IMR-90 (cell line): ENCODE data around the gene PTPRS. TPM values are rescaled to one million over a fixed set of nuclear protein-coding genes. Genes with fewer than 3 reads are reported as not detected.

Experiments used
- ATAC-seq: fragments of 200-7000 bp; cut with Tn5 transposase; 2 replicates; pipeline ENCODE4 v1.9.1; 2020; ENCODE audit warnings: low read depth, mild to moderate bottlenecking, moderate library complexity
- BruUV-seq: library from RNA; stranded (reverse); fragments of 400-500 nt; replicated peaks from 2 replicates; lab custom pipeline; 2021; lab: Mats Ljungman, UMichigan
- CTCF ChIA-PET: fragments of 300-600 bp; formaldehyde crosslinking; extraction: SDS; loops from one replicate; lab custom pipeline; 2021; ENCODE audit warnings: antibody characterized with exemption; lab: Yijun Ruan, JAX
- POLR2A ChIA-PET: fragments of 300-600 bp; sonication (Branson Sonifier 250); formaldehyde crosslinking; loops from one replicate; lab custom pipeline; 2022; ENCODE audit warnings: antibody characterized with exemption; ENCODE audit not compliant: unreplicated experiment; lab: Charles Lee
- DNase-seq: peaks from one replicate; pipeline ENCODE4 v3.0.0; 2013
- H2AFZ ChIP-seq: replicated peaks from 2 replicates; pipeline ENCODE3; 2013; ENCODE audit warnings: low read length, mild to moderate bottlenecking; ENCODE audit not compliant: poor library complexity
- H2AK5ac ChIP-seq: 2 replicates; pipeline ENCODE4 v1.6.1; 2013; ENCODE audit warnings: low read depth, low read length, inconsistent platforms
- H2AK9ac ChIP-seq: replicated peaks from 2 replicates; pipeline ENCODE3; 2013; ENCODE audit warnings: mild to moderate bottlenecking, low read depth, low read length, moderate library complexity; ENCODE audit not compliant: poor library complexity
- H2BK120ac ChIP-seq: 2 replicates; pipeline ENCODE4 v1.6.1; 2013; ENCODE audit warnings: low read depth, low read length, inconsistent platforms
- H2BK15ac ChIP-seq: 3 replicates; pipeline ENCODE4 v1.6.1; 2013; ENCODE audit warnings: low read depth, low read length, inconsistent platforms
- H2BK20ac ChIP-seq: 2 replicates; pipeline ENCODE4 v1.6.1; 2013; ENCODE audit warnings: low read depth, mild to moderate bottlenecking, inconsistent platforms, low read length, moderate library complexity
- H2BK5ac ChIP-seq: 2 replicates; pipeline ENCODE4 v1.6.1; 2013; ENCODE audit warnings: mild to moderate bottlenecking, low read depth, low read length, inconsistent platforms; ENCODE audit not compliant: poor library complexity, severe bottlenecking
- H3K14ac ChIP-seq: replicated peaks from 2 replicates; pipeline ENCODE4 v1.6.1; 2013; ENCODE audit warnings: low read depth, low read length, inconsistent platforms
- H3K18ac ChIP-seq: 2 replicates; pipeline ENCODE4 v1.6.1; 2013; ENCODE audit warnings: low read depth, low read length, control low read depth
- H3K23ac ChIP-seq: 2 replicates; pipeline ENCODE4 v1.6.1; 2013; ENCODE audit warnings: low read depth, low read length, inconsistent platforms
- H3K27ac ChIP-seq: 2 replicates; pipeline ENCODE4 v1.5.1; 2013; ENCODE audit warnings: mild to moderate bottlenecking, control low read depth, low read length; ENCODE audit not compliant: insufficient read depth
- H3K27me3 ChIP-seq: 2 replicates; pipeline ENCODE4 v1.6.1; 2013; ENCODE audit warnings: low read length; ENCODE audit not compliant: control insufficient read depth, insufficient read depth
- H3K36me3 ChIP-seq: 2 replicates; pipeline ENCODE4 v1.6.1; 2013; ENCODE audit warnings: low read length, mixed read lengths; ENCODE audit not compliant: control insufficient read depth, insufficient read depth
- H3K4ac ChIP-seq: 2 replicates; pipeline ENCODE4 v1.6.1; 2013; ENCODE audit warnings: low read depth, low read length, inconsistent platforms
- H3K4me1 ChIP-seq: 2 replicates; pipeline ENCODE4 v1.6.1; 2013; ENCODE audit warnings: low read length, mixed read lengths; ENCODE audit not compliant: control insufficient read depth, insufficient read depth
- H3K4me2 ChIP-seq: 2 replicates; pipeline ENCODE4 v1.6.1; 2013; ENCODE audit warnings: low read depth, mild to moderate bottlenecking, control low read depth, low read length, moderate library complexity
- H3K4me3 ChIP-seq: 2 replicates; pipeline ENCODE4 v1.5.1; 2013; ENCODE audit warnings: low read depth, mild to moderate bottlenecking, control low read depth, low read length, moderate library complexity; ENCODE audit not compliant: insufficient read depth
- H3K56ac ChIP-seq: 2 replicates; pipeline ENCODE4 v1.6.1; 2013; ENCODE audit warnings: low read length, inconsistent platforms; ENCODE audit not compliant: insufficient read depth; ENCODE audit errors: extremely low read depth
- H3K79me1 ChIP-seq, 2 experiments: 2 replicates each; pipeline ENCODE4 v1.6.1; 2013; ENCODE audit warnings: low read length in 2 of 2, inconsistent platforms in 1 of 2, low read depth in 1 of 2
- H3K9ac ChIP-seq: 2 replicates; pipeline ENCODE4 v1.6.1; 2013; ENCODE audit warnings: low read depth, low read length, control low read depth
- H3K9me1 ChIP-seq: 2 replicates; pipeline ENCODE4 v1.6.1; 2013; ENCODE audit warnings: low read length, inconsistent platforms; ENCODE audit not compliant: insufficient read depth
- H3K9me3 ChIP-seq: 2 replicates; pipeline ENCODE4 v1.6.1; 2013; ENCODE audit warnings: low read length; ENCODE audit not compliant: control insufficient read depth, insufficient read depth
- H4K20me1 ChIP-seq: 2 replicates; pipeline ENCODE4 v1.6.1; 2013; ENCODE audit warnings: low read length, inconsistent platforms; ENCODE audit not compliant: insufficient read depth
- H4K5ac ChIP-seq: 2 replicates; pipeline ENCODE4 v1.6.1; 2013; ENCODE audit warnings: mild to moderate bottlenecking, low read depth, low read length, control low read depth
- H4K8ac ChIP-seq, 2 experiments: 2 replicates each; pipeline ENCODE4 v1.6.1; 2013; ENCODE audit warnings: low read depth in 2 of 2, low read length in 2 of 2, control low read depth in 1 of 2, inconsistent platforms in 1 of 2
- H4K91ac ChIP-seq: 2 replicates; pipeline ENCODE4 v1.6.1; 2013; ENCODE audit warnings: low read depth, low read length, inconsistent platforms; ENCODE audit not compliant: insufficient read depth
- BHLHE40 ChIP-seq: fragments of 150-350 bp; IDR thresholded peaks from 2 replicates; pipeline ENCODE4 v1.6.1; 2016; ENCODE audit warnings: mild to moderate bottlenecking, low read depth, low read length
- MAZ ChIP-seq: IDR thresholded peaks from 2 replicates; pipeline ENCODE4 v1.6.1; 2012; ENCODE audit warnings: low read depth, mild to moderate bottlenecking, low read length, improper control_type of control experiment, moderate library complexity, borderline replicate concordance
- MXI1 ChIP-seq: IDR thresholded peaks from 2 replicates; pipeline ENCODE4 v1.6.1; 2012; ENCODE audit warnings: low read depth, mild to moderate bottlenecking, low read length, moderate library complexity, borderline replicate concordance
- NFE2L2 ChIP-seq: fragments of 150-350 bp; IDR thresholded peaks from 2 replicates; pipeline ENCODE4 v1.6.1; 2016; ENCODE audit warnings: low read depth, mild to moderate bottlenecking, low read length
- RCOR1 ChIP-seq: IDR thresholded peaks from 2 replicates; pipeline ENCODE4 v1.6.1; 2012; ENCODE audit warnings: mild to moderate bottlenecking, low read length, improper control_type of control experiment; ENCODE audit not compliant: insufficient replicate concordance
- SMC3 ChIP-seq: fragments of 150-350 bp; IDR thresholded peaks from 2 replicates; pipeline ENCODE4 v1.6.1; 2016; ENCODE audit warnings: low read depth, mild to moderate bottlenecking, antibody characterized with exemption, low read length, moderate library complexity
- WGBS, 2 experiments: methylation state at CpG; one replicate each; pipeline versions ENCODE4 v1.1.5 to v1.1.7; 2013; ENCODE audit warnings: missing lambda C conversion rate in 2 of 2; ENCODE audit not compliant: insufficient read length in 1 of 2; ENCODE audit errors: extremely low coverage in 2 of 2; 5-methylcytosine and 5-hydroxymethylcytosine counted together
- dilution Hi-C: fragments of 300-500 bp; cut with HindIII; formaldehyde crosslinking; loops from one replicate; pipeline ENCODE4 v1.14.3; 2018; ENCODE audit warnings: low sequenced_read_pairs; ENCODE audit not compliant: unreplicated experiment
- in situ Hi-C: fragments of 300-500 bp; cut with MboI; formaldehyde crosslinking; loops from 3 replicates; pipeline ENCODE4 v1.14.3; 2019; ENCODE audit warnings: low sequenced_read_pairs, inconsistent platforms, mixed read lengths
- intact Hi-C: fragments of 100-400 bp; cut with micrococcal nuclease; formaldehyde crosslinking; loops from 2 replicates; pipeline ENCODE4 v1.10.0; 2022
- polyA plus RNA-seq, 3 experiments: library from polyadenylated mRNA; depleted of rRNA; stranded (reverse); fragments of >200 nt; gene quantifications; 2 replicates each; pipeline ENCODE4 v1.2.3, GENCODE V29; 2012; ENCODE audit warnings: low replicate concordance in 1 of 3
- total RNA-seq: library from RNA; depleted of rRNA; stranded (reverse); fragments of >200 nt; gene quantifications from 2 replicates; pipeline ENCODE4 v1.2.3, GENCODE V29; 2012
- TF ChIP-seq, protein P1 (sequence below): fragments of 150-350 bp; IDR thresholded peaks from 2 replicates; pipeline ENCODE4 v1.6.1; 2016; ENCODE audit warnings: low read depth, mild to moderate bottlenecking, low read length, moderate library complexity, borderline replicate concordance

Gene PTPRS
- total and polyA plus RNA-seq, 2 of the 4 experiments (the other 2 are of a cell fraction): 40.1 to 51.9 TPM

GRCh38 chr19:5336195-5336965, 4.2 kb downstream of the PTPRS start:
- no peak overlapping the region for H3K18ac ChIP-seq
- no TSS peak for BruUV-seq
- CTCF ChIA-PET: no interaction called here

More at GRCh38 chr19:5336195-5336965, 4.2 kb downstream of the PTPRS start:
- no peak overlapping the region for H3K4me2 ChIP-seq
- peaks cover 6 to 8% of the 10 kb centered on the region in 2 experiments; a peak in 2 of 4 replicates for H3K79me1 ChIP-seq
- H3K4me1 ChIP-seq: peaks cover 6% of the 10 kb centered on the region
- no peak overlapping the region for H2BK5ac ChIP-seq
- no peak overlapping the region for H2AK9ac ChIP-seq
- H4K5ac ChIP-seq: no peak overlapping the region
- intact Hi-C loops (no loop called here), in situ Hi-C loops (no loop called here), dilution Hi-C loops (no loop called here)
- H3K56ac ChIP-seq: no peak overlapping the region
- no peak overlapping the region for H2BK120ac ChIP-seq
- H3K9me1 ChIP-seq: no peaks in the 10 kb centered on the region
- TF ChIP-seq RCOR1 (no peak), SMC3 (no peak), BHLHE40 (no peak), NFE2L2 (no peak), MXI1 (no peak), MAZ (no peak)
- TF ChIP-seq, protein P1, sequence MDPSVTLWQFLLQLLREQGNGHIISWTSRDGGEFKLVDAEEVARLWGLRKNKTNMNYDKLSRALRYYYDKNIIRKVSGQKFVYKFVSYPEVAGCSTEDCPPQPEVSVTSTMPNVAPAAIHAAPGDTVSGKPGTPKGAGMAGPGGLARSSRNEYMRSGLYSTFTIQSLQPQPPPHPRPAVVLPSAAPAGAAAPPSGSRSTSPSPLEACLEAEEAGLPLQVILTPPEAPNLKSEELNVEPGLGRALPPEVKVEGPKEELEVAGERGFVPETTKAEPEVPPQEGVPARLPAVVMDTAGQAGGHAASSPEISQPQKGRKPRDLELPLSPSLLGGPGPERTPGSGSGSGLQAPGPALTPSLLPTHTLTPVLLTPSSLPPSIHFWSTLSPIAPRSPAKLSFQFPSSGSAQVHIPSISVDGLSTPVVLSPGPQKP: no peak
- H2AK5ac ChIP-seq: no peak overlapping the region
- no peak overlapping the region for H4K8ac ChIP-seq
- POLR2A ChIA-PET: no interaction called here
- no peaks in the 10 kb centered on the region for H3K9me3 ChIP-seq
- H2BK15ac ChIP-seq: no peak overlapping the region
- WGBS, 2 experiments: no CpG with 5 or more reads among the region's 21 CpGs
- no peak overlapping the region for H3K27ac ChIP-seq
- ATAC-seq: no peak
- no peak overlapping the region for H3K9ac ChIP-seq
- peaks cover 5% of the 10 kb centered on the region; the same call in 1 of the 2 replicates for H3K27me3 ChIP-seq
- no peak for DNase-seq
- no peak overlapping the region for H3K14ac ChIP-seq
- H3K23ac ChIP-seq: no peak overlapping the region
- no peak overlapping the region for H3K4ac ChIP-seq
- no peak overlapping the region for H4K91ac ChIP-seq
- H3K36me3 ChIP-seq: no peaks in the 10 kb centered on the region
- no peak overlapping the region for H2BK20ac ChIP-seq
- H3K4me3 ChIP-seq: no peak overlapping the region
- H4K20me1 ChIP-seq: peaks cover 31% of the 10 kb centered on the region
- H2AFZ ChIP-seq: no peak overlapping the region
